HUES64 (cell line): ENCODE measurements around the gene ACACA.
A peak's percentile ranks its signal among the peaks of the same experiment; 100 is the strongest.

ENCODE experiments used
- H3K27ac ChIP-seq: 2 replicates; pipeline ENCODE4 v1.7.0; 2013; ENCODE audit warnings: low read depth, low read length, inconsistent platforms
- H3K27me3 ChIP-seq: 2 replicates; pipeline ENCODE4 v1.6.1; 2013; ENCODE audit warnings: mild to moderate bottlenecking, low read length; ENCODE audit not compliant: insufficient read depth
- H3K36me3 ChIP-seq: 2 replicates; pipeline ENCODE4 v1.6.1; 2013; ENCODE audit warnings: mild to moderate bottlenecking, low read length; ENCODE audit not compliant: insufficient read depth
- H3K4me1 ChIP-seq: 2 replicates; pipeline ENCODE4 v1.6.1; 2013; ENCODE audit warnings: mild to moderate bottlenecking, low read length, moderate library complexity; ENCODE audit not compliant: insufficient read depth
- H3K4me3 ChIP-seq: 2 replicates; pipeline ENCODE4 v1.5.1; 2013; ENCODE audit warnings: mild to moderate bottlenecking, low read length, moderate library complexity
- H3K9ac ChIP-seq: 2 replicates; pipeline ENCODE4 v1.6.1; 2013; ENCODE audit warnings: mild to moderate bottlenecking, low read depth, low read length
- H3K9me3 ChIP-seq: 2 replicates; pipeline ENCODE4 v1.6.1; 2013; ENCODE audit warnings: low read depth, low read length; ENCODE audit not compliant: insufficient read depth
- WGBS: fragments of 150-250, 120-280 bp; methylation state at CpG from one replicate; pipeline ENCODE4 v1.1.7; 2013; ENCODE audit warnings: missing lambda C conversion rate; 5-methylcytosine and 5-hydroxymethylcytosine counted together

Gene ACACA

GRCh38 chr17:37109731-37110710 is 296.6 kb downstream of the ACACA start:
- Histone ChIP-seq H3K4me3 (no peak overlapping the region), H3K27me3 (no peaks in the 10 kb centered on the region), H3K4me1 (peaks cover 45% of the 10 kb centered on the region), H3K36me3 (peaks cover 66% of the 10 kb centered on the region), H3K9me3 (no peaks in the 10 kb centered on the region), H3K27ac (peak overlapping the region; percentile 24), H3K9ac (no peak overlapping the region)
- WGBS, result 94% methylated on average over 9 of the region's 9 CpGs

DNA sequence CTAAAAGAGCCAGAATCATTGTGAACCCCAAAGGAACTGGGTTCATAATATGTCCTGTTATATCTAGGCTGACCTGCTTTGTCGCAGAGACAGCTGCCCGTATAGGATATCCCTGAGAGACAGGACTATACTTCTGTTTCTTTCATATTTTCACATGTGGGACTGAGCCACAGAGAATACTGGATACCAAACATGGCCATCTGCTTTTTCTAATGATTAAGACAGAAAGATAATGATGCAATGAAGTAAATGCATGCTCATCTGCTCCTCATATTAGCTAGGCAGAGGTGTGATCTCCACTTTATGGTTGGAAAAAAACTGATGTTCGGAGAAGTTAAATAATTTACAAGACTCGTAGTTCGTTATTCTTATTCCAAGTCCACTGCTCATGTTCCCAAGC is 297.5 kb downstream of the ACACA start:
- no peaks in the 10 kb centered on the region for H3K27me3 ChIP-seq
- 98% methylated on average over 5 of the region's 5 CpGs for WGBS
- peaks cover 67% of the 10 kb centered on the region for H3K36me3 ChIP-seq
- H3K4me3 ChIP-seq, result no peak overlapping the region
- no peak overlapping the region for H3K27ac ChIP-seq
- H3K9me3 ChIP-seq, result no peaks in the 10 kb centered on the region
- no peak overlapping the region for H3K9ac ChIP-seq
- H3K4me1 ChIP-seq, result peaks cover 52% of the 10 kb centered on the region

DNA sequence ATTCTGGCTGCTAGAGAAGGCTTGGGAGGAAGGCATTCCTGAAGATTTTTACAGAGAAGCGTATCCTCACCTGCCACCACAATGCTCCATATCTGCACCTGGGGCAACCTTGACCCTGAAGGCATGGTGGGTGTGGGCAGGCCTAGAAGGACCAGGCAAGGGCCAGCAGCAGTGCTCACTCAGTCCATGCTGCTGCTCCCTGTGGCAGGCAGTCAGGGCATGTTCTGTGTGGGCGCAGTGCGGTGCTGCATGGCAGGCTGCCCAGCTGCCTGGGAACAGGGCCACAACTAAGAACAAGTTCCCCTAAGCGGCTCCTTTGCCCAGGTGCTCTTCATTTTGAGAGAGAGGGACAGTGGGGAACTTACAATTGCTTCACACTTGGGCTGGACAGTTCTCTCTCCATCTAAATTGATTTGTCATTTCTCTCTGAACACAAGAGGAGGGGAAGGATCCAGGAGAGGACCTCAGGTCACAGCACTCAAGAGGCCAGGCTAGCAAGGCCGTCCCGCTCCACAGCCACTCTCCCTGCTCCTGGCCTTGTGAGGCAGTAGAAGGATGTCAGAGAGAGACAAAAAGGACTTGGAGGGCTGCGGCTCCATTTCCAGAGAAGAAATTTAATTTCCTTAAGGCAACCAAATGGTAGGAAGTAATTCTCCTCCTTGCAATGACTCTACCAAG is 299.1 kb downstream of the ACACA start:
- no peak overlapping the region for H3K4me3 ChIP-seq
- no peaks in the 10 kb centered on the region for H3K27me3 ChIP-seq
- 94% methylated on average over 6 of the region's 7 CpGs for WGBS
- H3K9me3 ChIP-seq, result no peaks in the 10 kb centered on the region
- H3K4me1 ChIP-seq, result peaks cover 52% of the 10 kb centered on the region
- H3K36me3 ChIP-seq, result peaks cover 71% of the 10 kb centered on the region
- peak overlapping the region; percentile 83 for H3K27ac ChIP-seq
- 0 out of 2 replicates have a peak overlapping the region, but pooled peaks have one; percentile 2 for H3K9ac ChIP-seq

DNA sequence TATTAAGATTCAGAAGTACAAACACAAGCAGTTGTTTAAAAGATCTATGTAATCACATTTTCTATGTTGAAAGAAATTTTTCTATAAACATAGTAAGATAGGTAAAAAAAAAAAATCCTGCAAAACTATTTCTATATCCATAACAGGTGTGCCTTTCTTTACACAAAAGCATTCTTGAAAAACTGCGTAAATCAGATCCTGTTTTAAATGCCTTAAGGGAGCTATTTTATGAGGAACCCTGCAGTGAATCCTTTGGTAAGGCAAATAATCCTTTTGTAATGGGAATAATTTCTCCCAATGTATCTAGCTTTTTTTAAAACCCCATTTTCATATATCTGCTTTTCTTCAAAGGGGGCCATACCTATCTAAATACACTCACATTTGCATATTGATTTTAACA is 300.6 kb downstream of the ACACA start:
- Histone ChIP-seq H3K9ac (no peak overlapping the region), H3K9me3 (no peaks in the 10 kb centered on the region), H3K27me3 (no peaks in the 10 kb centered on the region), H3K36me3 (peaks cover 68% of the 10 kb centered on the region), H3K27ac (peak overlapping the region; percentile 83; the same call in 1 of the 2 replicates), H3K4me3 (0 out of 2 replicates have a peak overlapping the region, but pooled peaks have one; percentile 18), H3K4me1 (peaks cover 48% of the 10 kb centered on the region)
- WGBS, result 22% methylated on average over 1 of the region's 1 CpG

- no peak overlapping the region for H3K27ac ChIP-seq
- no peak overlapping the region for H3K4me3 ChIP-seq
- H3K4me1 ChIP-seq, result peaks cover 43% of the 10 kb centered on the region
- H3K36me3 ChIP-seq, result peaks cover 51% of the 10 kb centered on the region
- no peaks in the 10 kb centered on the region for H3K9me3 ChIP-seq
- no peak overlapping the region for H3K9ac ChIP-seq
- no peaks in the 10 kb centered on the region for H3K27me3 ChIP-seq
- 93% methylated on average over 3 of the region's 4 CpGs for WGBS
These were observed 303.4 kb downstream of the ACACA start for GRCh38 chr17:37103231-37103630.

DNA sequence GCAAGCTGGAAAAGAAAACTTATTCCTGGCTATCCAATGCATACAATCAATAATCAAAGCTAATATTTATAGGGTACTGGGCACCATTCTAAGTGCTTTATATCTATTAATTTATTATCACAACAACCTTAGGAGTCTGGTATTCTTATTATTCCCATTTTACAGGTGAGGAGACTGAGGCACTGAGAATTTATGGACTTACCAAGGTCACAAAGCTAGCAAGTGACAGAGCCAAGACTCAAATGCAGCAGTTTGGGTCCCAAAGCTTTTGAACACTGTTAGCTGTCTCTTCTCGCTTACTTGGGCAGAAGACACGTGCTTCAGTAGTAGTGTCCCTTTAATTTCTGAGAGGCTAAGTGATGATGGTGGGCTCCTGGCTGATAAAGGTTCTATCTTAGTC is 305.3 kb downstream of the ACACA start:
- H3K27me3 ChIP-seq, result no peaks in the 10 kb centered on the region
- WGBS, result 97% methylated on average over 2 of the region's 2 CpGs

GRCh38 chr17:37100231-37100630 is 306.4 kb downstream of the ACACA start:
- H3K36me3 ChIP-seq, result peaks cover 72% of the 10 kb centered on the region
- H3K4me1 ChIP-seq, result peaks cover 17% of the 10 kb centered on the region; the same call in 1 of the 2 replicates
- no peak overlapping the region for H3K9ac ChIP-seq
- H3K27me3 ChIP-seq, result no peaks in the 10 kb centered on the region
- H3K27ac ChIP-seq, result no peak overlapping the region
- 96% methylated on average over 4 of the region's 4 CpGs for WGBS
- no peaks in the 10 kb centered on the region for H3K9me3 ChIP-seq
- no peak overlapping the region for H3K4me3 ChIP-seq

More for the DNA sequence above, 305.3 kb downstream of the ACACA start:
- no peaks in the 10 kb centered on the region for H3K9me3 ChIP-seq
- peaks cover 61% of the 10 kb centered on the region for H3K36me3 ChIP-seq
- no peak overlapping the region for H3K9ac ChIP-seq
- H3K4me3 ChIP-seq, result no peak overlapping the region
- no peak overlapping the region for H3K27ac ChIP-seq
- peaks cover 24% of the 10 kb centered on the region for H3K4me1 ChIP-seq

DNA sequence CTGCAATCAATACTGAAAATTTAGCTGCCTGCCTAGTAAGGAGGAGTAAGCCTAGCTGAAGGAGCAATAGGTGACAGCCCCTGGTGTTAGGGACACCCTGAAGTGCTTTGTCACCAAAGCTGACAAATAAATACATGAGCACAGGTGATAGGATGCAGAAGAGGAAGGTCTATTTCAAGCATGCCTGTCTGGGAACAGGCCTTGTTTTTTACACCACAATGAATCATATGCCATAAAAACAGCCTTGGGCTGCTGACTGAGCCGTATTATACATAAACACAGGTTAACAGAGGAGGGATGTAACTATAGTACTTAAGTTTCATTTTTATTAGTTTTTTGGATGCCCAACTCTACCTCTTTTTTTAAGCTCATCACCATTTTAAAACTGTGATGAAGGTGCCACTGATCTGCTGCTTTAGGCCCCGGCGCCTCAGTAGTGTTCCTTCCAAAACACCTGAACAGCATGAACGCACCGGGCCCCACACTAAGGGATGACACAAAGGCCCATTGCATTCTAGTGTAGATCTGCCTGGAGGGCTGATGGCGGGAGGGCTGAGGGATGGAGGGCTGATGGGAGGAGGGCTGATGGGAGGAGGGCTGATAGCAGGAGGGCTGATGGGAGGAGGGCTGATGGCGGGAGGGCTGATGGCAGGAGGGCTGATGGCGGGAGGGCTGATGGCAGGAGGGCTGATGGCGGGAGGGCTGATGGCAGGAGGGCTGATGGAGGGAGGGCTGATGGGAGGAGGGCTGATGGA is 307.5 kb downstream of the ACACA start:
- H3K36me3 ChIP-seq, result peaks cover 77% of the 10 kb centered on the region

DNA sequence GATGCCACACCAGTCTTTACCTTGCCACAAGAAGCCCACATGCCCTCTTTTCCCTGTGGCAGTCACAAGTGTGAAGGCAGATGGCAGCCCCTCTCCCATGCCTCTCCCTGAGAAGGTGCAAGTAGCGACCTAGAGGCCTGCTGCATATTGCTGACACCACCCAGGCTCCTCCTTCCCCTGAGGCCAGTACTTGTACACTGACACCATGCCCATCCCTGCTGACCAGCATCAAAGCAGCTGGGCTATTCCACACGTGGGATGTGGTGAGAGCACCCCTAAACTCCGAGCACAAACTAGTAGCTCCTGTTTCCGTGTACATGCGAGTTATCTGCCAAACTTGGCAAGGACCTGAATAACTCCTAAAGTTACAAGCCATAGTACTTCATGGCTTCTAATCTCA is 308.5 kb downstream of the ACACA start:
- Histone ChIP-seq H3K36me3 (peaks cover 77% of the 10 kb centered on the region), H3K27me3 (no peaks in the 10 kb centered on the region), H3K27ac (no peak overlapping the region), H3K4me1 (peaks cover 8% of the 10 kb centered on the region; the same call in 1 of the 2 replicates), H3K4me3 (no peak overlapping the region), H3K9me3 (no peaks in the 10 kb centered on the region), H3K9ac (no peak overlapping the region)
- WGBS, result 90% methylated on average over 5 of the region's 5 CpGs

More for the DNA sequence above, 307.5 kb downstream of the ACACA start:
- Histone ChIP-seq H3K9me3 (no peaks in the 10 kb centered on the region), H3K27ac (no peak overlapping the region), H3K4me3 (no peak overlapping the region), H3K4me1 (peaks cover 8% of the 10 kb centered on the region; the same call in 1 of the 2 replicates), H3K9ac (no peak overlapping the region), H3K27me3 (no peaks in the 10 kb centered on the region)
- WGBS, result 92% methylated on average over 9 of the region's 9 CpGs

GRCh38 chr17:37097154-37097553 is 309.5 kb downstream of the ACACA start:
- H3K36me3 ChIP-seq, result peaks cover 80% of the 10 kb centered on the region
- WGBS, result 97% methylated on average over 2 of the region's 2 CpGs

More at GRCh38 chr17:37097154-37097553, 309.5 kb downstream of the ACACA start:
- no peak overlapping the region for H3K9ac ChIP-seq
- H3K27me3 ChIP-seq, result no peaks in the 10 kb centered on the region
- H3K9me3 ChIP-seq, result no peaks in the 10 kb centered on the region
- H3K4me3 ChIP-seq, result no peak overlapping the region
- H3K27ac ChIP-seq, result no peak overlapping the region
- peaks cover 8% of the 10 kb centered on the region; the same call in 1 of the 2 replicates for H3K4me1 ChIP-seq
